GM19023 (cell line): Measurements from ENCODE around the gene SFXN3.
A peak's percentile ranks its signal among the peaks of the same experiment; 100 is the strongest.
"Not testable (repeated sequence)": the region's sequence is repeated elsewhere in the genome, so short reads cannot be mapped to it uniquely, and the experiment has no call there.

ENCODE experiments used
- ATAC-seq: cut with Tn5 transposase; IDR thresholded peaks from one replicate; pipeline ENCODE4 v1.9.1; 2021; ENCODE audit warnings: mild to moderate bottlenecking, moderate library complexity; ENCODE audit not compliant: unreplicated experiment

SFXN3 gene

DNA sequence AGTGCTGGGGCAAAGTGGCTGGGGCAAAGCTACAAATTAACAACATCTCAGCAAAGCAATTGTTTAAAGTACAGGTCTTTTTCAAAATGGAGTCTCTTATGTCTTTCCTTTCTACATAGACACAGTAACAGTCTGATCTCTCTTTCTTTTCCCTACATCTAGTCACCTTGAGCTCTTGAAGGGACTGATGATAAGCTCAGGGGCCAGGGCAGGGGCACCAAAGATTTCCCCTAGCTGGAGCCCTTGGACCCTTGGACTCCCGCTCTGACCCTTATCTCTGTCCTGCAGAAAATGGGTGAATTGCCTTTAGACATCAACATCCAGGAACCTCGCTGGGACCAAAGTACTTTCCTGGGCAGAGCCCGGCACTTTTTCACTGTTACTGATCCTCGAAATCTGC is 3.4 kb downstream of the SFXN3 start:
- not testable (repeated sequence) for ATAC-seq

DNA sequence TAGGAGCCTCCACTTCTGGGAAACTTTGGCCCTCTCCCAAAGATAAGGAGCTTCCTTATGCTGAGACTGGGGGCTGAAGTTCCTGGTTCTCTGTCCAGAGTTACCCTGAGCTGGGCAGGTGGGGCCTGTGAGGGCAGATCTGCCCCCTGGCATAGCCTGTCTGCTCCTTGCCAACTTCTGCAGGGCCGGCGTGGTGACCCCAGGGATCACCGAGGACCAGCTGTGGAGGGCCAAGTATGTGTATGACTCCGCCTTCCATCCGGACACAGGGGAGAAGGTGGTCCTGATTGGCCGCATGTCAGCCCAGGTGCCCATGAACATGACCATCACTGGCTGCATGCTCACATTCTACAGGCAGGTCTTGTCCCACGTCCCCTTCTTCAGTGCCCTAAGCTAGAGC is 4.3 kb downstream of the SFXN3 start:
- no peak for ATAC-seq

DNA sequence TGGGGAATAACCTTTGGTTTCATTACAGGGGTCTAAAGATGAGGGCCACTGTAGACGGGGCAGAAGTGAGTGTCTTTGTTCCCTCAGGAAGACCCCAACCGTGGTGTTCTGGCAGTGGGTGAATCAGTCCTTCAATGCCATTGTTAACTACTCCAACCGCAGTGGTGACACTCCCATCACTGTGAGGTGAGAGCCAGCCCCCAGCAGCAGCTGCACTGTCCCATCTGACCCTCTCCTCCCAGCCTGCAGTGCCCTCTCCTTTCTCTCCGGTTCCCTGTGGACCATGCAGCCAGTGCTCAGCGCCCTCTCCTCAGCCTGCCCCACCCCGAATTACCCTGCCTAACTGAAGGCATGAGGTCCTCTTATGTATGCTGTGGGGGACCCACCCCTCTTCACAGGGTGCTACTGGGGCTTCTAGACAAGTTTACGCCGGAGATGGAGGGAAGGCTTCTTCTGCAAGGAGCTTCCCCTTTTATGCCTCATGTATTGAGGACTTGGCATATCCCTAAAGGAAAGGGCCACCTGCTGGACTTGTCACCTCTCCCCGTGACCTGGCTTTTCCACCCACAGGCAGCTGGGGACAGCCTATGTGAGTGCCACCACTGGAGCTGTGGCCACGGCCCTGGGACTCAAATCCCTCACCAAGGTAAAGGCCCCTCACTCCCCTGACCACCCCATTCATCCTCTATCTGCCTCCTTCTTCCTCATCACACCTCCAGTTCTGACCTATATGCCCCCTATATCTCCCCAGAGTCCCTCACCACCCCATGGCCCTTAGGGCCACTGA is 5.1 kb downstream of the SFXN3 start:
- ATAC-seq = no peak

DNA sequence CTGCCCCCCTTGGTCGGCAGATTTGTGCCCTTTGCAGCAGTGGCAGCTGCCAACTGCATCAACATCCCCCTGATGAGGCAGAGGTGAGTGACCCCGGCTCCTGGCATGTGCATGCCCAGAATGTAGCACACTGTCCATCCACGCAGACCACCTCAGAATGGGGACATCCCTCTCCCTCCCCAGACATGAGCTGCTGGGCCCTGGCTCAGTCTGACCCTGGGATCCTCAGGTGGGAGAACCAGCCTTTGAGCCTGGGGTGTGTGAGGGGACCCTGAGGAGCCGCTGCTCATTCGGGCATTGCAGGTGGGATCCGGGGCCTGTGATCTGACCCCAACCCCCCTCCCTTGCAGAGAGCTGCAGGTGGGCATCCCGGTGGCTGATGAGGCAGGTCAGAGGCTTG is 5.7 kb downstream of the SFXN3 start:
- ATAC-seq = no peak

DNA sequence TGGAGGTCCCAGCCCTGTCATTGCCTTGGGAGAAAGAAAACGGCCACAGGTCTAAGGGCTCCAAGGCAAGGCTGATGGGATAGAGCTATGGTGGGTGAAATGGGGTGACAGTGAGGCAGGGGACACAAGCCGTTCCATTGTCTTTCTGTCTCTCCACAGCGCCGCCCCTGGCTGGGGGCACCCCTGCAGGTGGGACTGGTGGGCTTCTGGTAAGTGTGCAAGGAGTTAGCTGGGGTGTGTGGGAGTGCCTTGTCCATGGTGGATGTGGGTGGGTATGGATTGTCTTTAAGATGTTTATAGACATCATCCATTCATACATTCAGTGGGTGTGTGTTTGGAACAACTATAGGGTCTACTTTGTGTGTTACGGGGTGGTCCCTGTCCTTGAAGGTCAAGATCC is 7.5 kb downstream of the SFXN3 start:
- ATAC-seq = no peak

DNA sequence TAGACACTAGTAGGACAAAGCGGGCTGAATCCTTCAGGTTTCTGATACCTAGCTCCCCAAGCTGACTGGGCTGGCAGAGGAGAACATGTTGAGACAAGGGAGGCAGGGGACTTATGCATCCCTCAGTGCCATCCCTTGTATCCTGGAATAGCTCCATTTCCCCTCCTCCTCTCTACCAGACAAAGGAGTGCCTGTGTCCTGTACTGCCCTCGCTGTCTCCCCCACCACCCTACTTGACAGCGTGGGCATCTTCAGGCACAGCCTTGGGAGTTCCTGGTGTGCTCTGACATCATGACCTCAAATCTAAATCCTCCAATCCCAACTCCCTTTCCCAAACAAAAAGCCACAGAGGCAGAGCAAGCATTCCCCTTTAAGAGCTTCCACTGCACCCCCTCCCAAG is 9.0 kb downstream of the SFXN3 start:
- ATAC-seq = no peak

DNA sequence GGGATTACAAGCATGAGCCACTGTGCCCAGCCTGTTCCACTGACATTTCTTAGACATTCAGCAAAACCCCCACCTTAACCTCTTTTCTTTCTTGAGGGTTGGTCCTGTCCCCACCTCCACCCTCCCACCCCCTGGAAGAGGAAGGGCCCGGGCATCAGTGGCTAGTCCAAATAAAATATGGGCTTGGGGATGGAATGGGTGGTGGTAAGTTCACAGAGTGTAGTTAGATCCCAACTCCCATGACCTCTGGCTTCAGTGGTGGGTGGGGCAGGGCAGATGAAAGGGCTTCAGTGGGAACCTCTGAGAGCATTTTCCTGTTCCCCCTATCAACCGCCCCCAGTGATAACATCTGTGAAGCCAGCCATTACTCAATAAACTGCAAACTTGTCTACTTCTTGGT is 9.8 kb downstream of the SFXN3 start:
- no peak for ATAC-seq

DNA sequence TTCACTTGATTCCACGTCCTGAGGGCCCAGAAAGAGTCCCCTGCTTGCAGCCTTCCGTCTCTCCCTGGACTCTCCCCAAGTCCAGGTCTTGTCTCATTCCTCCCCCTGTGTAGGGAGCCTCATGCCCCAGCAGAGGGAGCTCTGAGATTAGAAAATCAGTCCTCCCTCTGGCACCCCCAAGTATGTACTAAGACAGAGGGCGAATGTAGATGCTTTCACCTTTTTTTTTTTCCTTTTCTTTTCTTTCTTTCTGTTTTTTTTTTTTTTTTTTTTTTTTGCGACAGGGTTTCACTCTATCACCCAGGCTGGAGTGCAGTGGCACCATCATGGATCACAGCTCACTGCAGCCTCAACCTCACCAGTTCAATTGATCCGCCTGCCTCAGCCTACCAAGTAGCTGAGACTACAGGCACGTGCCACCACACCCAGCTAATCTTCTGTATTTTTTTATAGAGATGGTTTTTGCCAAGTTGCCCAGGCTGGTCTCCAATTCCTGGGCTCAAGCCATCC is 10.3 kb downstream of the SFXN3 start:
- ATAC-seq = no peak

DNA sequence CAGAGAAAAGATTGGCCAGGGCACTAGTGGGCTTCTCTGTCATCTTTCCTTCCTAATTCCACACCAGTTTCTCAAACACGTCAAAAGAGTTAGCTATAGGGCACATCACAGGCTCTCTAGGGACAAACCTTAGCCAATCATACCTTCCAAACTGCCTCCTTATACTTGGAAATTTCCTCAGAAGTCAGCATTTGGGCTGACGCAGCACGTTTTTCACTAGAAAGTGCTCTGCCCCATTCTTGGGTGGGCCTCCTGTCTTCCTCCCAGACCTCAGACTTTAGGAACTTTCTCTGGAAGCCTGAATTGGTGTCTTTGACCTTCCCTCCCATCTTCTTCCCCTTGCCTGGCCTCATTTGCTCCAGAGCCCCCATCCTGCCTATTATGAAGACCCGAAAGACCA is 11.1 kb downstream of the SFXN3 start:
- ATAC-seq = no peak

DNA sequence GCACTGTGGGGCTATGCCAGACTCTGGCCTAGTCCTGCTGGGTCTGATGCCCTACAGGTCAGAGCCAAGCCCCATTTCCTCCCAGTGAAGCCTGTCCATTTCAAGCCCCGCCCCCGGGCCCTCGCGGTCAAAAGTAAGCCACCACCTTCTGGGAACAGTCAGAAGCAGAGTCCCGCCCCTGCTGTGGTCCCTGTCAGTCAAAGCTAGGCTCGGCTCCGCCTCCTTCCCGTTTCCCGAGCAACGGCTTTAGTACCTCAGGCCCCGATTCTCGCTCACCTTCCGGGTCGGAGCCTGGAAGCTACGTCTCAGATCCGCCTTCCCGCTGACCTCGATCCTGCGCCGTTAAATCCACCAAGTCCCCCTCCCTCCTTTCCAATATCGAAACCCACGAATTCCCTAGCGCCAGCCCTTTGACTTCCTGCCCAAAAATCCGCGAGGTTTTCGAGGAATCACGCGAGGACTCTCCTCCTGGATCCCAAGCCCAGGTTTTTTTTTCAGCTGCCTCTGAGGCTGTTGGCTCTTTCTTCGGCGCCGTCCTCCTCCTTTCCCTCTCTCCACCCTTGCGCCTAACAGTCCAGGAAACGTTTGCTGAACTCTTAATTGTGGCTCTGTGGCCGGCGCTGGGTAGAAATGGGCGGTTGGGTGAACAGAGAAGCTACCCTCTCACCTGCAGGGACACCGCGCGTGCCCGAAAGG is 11.8 kb downstream of the SFXN3 start:
- peak; percentile 96 for ATAC-seq

DNA sequence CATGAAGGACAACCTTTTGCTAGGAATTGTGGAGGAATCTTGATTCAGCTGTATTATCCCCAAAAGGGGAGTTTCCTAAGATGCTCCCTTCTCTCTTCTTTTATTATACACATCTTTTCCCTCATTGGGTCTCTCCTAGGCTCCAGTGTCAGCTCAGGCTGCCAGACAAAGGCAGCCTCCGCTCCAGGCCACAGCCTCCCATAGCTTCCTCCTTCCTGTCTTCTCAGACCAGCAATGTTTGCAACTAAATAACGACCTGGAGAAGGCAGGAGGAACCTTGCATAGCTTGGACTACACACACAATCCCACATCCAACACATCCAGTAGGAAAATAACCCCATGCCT is 12.3 kb downstream of the SFXN3 start:
- ATAC-seq = no peak

DNA sequence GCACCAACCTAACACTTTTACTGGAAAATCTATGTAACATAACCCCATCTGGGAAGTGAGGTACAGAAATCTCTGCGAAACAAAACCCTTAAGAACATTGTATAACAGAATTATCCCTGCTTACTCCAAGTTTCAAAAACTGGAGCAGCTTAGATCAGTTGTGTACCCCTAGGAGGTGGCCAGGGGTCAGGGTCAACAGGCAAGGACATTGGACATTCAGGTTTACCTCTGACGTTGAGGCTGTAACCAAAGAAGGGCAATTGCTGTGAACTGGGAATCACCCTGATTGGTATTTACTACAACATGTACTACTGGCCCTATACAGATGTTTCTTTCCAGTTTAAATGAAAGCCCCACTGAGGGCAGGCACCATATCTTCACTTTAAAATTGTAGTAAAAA is 13.1 kb downstream of the SFXN3 start:
- ATAC-seq = no peak

DNA sequence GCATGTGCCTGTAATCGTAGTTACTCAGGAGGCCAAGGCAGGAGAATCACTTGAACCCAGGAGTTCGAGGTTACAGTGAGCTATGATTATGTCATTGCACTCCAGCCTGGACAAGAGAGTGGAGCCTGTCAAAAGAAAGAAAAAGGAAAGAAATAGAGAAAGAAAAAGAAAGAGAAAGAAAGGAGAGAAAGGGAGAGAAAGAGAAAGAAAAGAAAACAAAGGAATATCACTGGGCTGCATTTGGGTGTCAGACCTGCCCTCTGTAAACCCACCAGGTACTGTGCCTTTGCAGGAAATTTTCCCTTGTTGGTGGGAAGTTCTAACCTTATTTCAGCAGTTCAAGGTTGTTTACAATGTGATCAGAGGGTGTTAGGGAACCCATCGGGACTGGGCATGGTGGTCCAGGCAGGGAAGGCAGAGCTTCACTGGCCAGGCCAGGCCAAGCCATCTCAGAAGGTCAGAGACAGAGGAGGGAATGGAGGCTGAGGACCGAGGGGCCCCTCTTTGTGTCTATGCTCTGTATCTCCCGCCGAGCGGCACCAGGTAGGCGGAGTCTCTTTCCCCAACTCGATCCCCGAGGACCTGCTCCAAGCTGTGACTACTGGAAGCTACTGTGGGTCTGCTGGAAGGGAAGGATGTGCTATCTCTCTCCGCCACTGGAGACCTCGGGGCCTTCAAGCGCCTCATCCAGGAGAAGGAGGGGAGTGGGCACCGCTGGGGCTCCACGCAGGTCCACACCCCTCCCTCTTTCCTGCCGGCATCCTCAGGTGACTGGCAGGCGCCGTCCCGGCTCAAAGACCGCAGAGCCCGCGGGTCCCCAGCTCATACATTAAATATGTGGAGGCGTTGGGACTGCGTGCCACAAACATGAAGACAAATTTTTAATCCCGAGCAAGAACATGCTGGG is 15.6 kb downstream of the SFXN3 start:
- ATAC-seq = no peak

DNA sequence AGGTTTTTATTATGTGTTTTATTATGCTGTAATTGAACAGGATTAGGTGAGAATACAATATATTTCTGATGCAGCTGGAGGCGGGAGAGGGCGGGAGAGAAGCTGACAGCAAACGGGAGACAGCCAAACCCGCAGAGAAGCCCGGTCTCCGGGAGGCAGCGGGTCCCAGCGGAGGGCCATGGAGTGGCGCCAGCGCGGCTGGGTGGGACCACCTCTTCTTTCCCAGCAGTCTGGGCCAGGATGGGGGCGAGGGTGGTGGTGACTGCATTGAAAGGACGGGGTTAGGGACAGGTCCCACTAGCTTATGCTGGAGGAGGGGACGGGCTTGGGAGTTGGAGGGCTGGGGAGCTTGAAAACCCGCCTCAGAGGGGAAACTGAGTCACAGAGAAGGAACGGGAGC is 16.2 kb downstream of the SFXN3 start:
- no peak for ATAC-seq

DNA sequence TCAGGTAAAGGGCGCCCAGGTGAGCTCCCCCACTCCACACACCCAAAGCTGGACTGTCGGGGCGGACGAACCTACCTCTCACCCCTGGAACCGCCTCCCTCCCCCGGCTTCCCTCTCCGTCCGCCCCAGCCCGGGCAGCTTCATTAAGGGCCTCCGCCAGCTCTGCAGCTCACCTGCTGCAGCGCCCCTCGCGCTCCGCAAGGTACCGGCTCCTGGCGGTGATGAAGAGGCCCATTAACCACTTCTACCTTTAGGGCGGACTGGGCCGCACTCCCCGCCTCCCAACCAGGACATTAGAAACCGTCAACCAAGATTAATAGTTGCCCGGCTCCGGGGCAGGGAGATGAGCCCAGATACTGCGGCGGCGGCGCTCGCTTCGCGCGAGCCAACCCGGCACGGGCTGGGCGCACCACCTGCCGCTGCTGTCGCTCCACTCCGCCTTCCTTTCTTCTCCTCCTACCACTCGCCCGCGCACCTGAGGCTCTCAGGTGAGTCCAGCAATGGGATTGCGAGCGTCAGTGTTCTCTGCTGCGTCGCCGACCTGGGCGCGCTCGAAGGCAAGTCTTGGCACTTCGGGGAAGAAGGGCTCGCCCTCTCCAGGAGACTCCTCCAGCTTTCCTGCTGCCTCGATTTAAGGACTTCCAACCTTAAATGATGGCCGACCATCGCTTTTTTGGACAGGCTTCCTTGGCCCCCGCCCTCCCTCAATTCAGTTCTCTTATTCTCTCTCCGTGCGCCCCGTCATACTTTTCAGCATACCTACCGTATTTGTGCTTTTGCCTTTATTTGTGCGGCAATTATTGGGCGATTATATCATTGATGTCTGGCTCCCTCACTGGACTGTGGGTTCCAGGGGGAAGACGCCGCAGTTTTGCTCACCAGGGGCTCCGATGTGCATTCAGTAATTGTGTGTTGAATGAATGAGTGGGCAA is 17.2 kb downstream of the SFXN3 start:
- ATAC-seq = no peak

DNA sequence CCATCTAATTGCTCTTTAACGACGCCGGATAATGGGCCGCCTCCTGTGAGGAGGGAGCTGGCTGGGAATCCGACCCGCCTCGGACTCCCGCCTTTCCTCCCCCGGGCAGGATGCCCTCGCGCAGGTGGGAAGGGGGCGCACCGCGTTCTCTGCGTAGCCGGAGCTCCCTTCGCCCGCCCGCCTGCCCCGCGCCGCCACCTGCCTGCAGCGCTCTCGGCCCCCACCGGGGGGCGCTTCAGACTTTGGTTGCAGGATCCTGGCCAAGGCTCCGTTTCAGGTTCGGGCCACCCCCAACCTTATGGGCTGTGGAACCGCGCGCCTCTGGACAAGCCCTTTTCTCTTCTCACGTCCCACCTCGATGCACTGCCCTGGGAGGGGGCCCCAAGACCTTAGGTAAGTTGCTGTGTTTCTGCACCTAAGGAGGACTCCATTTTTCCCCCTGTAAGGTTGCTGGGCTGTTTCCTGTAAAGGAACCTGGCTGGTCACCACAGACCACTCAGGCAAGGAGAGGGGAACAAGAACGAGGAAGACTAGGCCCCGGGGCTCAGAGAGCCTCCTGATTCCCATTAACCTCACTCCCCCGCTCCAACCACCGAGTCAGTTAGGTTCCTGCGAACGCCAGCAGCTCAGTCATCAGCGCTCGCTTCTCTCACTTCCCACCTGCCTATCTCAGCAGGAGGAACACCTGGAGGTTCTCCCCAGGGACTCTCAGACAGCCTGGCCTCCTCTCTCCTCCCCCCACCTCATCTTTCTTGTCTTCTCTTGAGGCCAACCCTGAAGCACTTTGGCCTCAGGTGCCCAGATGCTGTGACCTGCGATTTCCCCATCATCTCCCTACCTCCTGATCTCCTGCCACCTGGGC is 19.4 kb downstream of the SFXN3 start:
- peak; percentile 69 for ATAC-seq

DNA sequence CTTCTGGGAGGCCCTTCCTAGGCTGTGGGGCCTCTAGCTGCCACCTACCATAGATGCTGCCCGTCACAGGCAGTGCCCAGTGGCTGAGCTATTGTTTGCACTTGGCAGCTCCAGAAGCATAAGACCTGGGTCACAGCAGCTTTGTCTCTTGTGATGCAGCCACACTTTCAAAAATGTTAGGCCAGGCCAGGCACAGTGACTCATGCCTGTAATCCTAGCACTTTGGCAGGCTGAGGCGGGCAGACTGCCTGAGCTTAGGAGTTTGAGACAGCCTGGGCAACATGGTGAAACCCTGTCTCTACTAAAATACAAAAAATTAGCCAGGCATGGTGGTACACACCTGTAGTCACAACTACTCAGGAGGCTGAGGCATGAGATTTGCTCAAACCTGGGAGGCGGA is 21.3 kb downstream of the SFXN3 start:
- no peak for ATAC-seq

DNA sequence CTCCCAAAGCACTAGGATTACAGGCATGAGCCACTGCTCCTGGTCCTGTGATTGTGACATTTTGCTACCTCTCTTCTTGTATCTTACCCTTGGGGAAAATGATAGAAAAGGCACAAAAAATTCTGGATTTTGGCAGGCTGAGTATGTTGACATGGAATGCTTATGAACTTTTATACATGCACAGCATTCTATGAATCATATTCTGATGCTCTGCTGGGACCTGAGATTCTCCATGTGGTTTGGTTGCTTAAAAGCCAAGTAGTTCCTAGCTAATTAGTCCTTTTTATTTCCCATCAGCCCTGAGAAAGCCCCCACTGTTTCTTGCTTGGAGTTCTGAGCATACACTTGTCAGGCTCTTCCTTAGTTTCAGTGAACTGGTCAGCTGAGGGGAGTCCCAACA is 22.5 kb downstream of the SFXN3 start:
- no peak for ATAC-seq

DNA sequence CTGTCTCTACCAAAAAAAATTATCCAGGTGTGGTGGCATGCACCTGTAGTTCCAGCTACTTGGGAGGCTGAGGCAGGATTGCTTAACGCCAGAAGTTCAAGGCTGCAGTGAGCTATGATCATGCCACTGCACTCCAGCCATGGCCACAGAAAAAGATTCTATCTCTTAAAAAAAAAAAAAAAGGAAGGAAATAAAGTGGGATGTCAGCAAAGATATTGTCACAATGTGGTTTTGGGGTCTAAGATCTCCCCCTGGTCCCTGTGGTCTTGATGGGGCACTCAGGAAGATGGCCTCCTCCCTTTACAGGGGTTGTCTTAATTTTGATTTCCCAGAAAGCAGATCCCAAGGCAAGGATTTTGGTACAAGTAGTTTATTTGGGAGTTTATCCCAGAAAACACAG is 23.3 kb downstream of the SFXN3 start:
- ATAC-seq = no peak

DNA sequence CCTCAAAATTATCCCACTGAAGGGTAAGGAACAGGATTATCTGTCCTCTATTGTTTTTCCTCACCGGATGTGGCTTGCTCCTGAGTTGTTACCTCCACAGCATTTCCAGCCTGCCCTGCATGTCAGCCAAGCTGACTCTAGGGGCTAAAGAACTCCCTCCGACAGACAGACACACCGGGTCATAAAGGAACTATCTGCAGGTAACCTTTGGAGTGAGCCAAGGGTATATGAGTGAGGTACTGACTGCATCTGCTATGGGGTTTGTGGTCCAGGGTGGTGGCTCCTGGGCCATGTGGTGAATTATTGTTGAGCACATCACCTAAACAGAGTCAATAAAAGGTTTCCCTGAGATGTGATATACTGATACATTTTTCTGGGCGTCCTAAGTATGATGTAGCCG is 23.8 kb downstream of the SFXN3 start:
- no peak for ATAC-seq
